GM13976 (cell line): ENCODE results near the gene CYP2W1.

Experiments
- DNase-seq: peaks from one replicate; pipeline ENCODE4 v3.0.0; 2012; ENCODE audit warnings: low spot score
- in situ Hi-C: fragments of 300-500 bp; cut with MboI; formaldehyde crosslinking; loops from one replicate; pipeline ENCODE4 v1.12.0; 2022; ENCODE audit warnings: low sequenced_read_pairs, mixed read lengths, inconsistent platforms; ENCODE audit not compliant: unreplicated experiment
- TF ChIP-seq, protein P1 (sequence below): IDR thresholded peaks from 2 replicates; pipeline ENCODE4 v1.5.1; 2012; ENCODE audit warnings: borderline replicate concordance, mild to moderate bottlenecking; ENCODE audit not compliant: insufficient read depth; ENCODE audit errors: extremely low read depth, missing control alignments, control extremely low read depth

The CYP2W1 gene

DNA sequence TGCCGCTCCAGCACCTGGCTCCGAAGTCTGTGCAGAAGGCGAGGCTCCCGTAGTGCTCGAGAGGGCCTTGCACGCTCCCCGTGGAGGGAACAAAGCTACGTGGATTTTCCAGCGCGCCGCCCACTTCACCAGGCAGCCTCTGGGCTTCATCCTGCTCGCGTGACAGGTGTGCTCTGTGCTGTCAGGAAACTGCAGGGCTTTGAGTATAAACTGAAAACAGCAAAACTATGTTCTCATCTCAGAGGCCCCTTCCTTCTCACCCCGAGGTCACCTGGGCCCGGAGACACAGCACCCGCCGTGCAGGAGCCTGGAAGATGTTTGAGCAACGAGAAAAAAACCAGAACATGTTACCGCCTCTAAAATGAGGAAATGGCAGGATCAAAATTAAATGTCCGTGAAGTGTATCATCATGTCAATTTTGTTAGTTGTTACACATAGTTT is 43.8 kb downstream of the CYP2W1 start:
- in situ Hi-C loops, result no loop called here
- no peak for DNase-seq
- TF ChIP-seq, protein P1, sequence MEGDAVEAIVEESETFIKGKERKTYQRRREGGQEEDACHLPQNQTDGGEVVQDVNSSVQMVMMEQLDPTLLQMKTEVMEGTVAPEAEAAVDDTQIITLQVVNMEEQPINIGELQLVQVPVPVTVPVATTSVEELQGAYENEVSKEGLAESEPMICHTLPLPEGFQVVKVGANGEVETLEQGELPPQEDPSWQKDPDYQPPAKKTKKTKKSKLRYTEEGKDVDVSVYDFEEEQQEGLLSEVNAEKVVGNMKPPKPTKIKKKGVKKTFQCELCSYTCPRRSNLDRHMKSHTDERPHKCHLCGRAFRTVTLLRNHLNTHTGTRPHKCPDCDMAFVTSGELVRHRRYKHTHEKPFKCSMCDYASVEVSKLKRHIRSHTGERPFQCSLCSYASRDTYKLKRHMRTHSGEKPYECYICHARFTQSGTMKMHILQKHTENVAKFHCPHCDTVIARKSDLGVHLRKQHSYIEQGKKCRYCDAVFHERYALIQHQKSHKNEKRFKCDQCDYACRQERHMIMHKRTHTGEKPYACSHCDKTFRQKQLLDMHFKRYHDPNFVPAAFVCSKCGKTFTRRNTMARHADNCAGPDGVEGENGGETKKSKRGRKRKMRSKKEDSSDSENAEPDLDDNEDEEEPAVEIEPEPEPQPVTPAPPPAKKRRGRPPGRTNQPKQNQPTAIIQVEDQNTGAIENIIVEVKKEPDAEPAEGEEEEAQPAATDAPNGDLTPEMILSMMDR, result no peak

DNA sequence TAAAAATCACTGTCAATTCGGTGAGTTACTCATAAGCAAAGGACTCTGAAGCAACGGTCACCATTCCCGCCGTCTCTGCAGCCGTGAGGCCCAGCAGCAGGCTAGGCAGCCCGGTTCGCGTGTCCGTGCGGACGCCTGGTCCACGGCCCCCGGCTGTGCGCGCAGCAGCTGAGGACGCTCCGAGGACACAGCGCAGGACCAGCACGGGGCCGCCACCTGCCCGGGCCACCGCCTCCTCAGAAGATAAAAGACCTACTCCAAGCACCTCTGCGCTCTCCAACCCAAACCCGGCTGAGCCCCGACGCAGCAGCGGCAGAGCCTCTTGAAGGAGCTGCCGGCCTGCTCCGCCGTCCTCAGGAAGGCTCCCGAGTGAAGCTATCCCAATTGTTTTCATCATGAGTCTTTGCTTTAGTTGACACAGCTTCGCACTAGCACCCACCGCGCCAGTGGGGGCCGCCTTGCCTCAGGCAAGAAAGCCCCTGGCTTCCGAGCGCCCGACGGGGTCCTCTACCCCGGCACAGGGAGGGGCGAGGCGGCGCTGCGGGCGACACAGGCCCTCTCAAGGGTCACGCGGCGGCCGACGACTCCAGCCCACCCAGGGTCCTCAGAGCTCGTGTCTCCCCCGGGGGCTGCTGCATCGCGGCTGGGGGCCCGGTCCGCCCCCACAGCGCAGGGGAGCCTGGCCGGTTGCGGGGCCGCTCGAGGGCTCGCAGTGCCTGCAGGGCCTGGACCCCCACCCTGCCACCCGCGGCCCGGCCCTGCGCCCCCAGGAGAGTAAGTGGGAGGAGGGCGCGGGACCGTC is 44.5 kb downstream of the CYP2W1 start:
- TF ChIP-seq, protein P1, result no peak
- in situ Hi-C loops, result no loop called here
- no peak for DNase-seq

DNA sequence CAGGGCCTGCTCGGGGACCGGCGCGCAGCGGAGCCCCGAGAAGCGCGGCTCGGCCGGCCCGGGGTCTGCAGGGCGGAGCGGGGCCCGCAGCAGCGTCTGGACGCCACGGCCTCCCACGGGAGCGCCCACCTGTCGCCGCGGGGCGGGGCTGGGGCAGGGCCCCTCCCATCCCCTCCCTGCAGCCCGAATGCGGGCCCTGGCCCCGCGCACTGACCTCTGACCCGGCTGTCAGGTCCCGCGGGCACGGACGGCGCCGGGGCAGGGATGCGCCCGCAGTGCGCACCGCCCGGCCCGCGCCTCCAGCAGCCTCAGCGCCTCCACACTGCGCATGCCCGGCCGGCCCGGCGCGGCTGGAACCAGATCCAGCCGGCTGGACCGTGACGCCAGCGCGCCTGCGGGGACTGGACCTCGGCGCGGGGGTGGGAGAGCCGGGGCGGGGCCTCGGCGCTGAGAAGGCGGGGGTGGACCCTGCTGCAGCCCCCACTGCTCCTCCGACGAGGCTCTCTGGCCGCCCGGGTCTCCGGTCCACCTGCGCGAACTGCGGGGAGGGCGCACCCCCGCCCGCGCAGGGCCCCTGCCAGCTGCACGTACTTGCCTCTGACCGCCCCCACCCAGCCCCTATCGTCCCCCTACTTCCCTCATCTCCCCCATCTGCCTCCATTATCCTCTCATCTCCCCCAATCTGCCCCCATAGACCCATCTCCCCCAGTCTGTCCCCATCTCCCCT is 45.2 kb downstream of the CYP2W1 start:
- in situ Hi-C loops, result no loop called here
- DNase-seq, result peak; percentile 98
- TF ChIP-seq, protein P1, result no peak

DNA sequence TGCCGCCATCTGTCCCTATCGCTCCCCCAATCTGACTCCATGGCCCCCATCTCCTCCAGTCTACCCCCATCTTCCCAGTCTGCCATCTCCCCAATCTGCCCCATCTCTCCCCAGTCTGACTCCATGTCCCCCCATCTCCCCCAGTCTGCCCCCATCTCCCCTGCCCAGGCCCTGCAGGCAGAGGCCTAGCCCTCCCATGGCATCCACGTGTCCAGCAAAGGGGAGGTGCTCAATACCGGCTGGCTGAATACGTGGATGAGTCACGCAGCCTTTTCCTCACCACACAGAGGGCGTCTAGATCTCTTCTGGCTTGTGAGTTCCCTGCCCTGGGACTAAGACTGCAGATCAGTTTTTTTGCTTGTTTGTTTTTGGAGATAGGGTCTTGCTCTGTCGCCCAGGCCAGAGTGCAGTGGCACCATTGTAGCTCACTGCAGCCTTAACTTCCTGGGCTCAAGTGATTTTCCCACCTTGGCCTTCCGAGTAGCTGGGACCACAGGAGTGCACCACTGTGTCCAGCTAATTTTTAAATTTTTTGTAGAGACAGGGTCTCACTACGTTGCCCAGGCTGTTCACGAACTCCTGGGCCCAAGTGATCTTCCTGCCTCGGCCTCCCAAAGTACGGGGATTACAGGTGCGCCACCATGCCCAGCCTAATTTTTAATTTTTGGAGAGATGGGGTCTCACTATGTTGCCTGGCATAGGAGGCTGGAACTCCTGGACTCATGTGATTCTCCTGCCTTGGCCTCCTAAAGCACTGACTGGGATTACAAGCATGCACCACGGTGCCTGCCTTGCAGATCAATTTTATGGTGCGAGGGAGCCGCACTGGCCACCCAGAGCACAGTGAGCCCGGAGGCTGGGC is 46.0 kb downstream of the CYP2W1 start:
- in situ Hi-C loops, result no loop called here
- TF ChIP-seq, protein P1, result no peak
- DNase-seq, result peak; percentile 85

GRCh38 chr7:1029637-1030443 is 46.9 kb downstream of the CYP2W1 start:
- in situ Hi-C loops, result no loop called here
- TF ChIP-seq, protein P1, result no peak
- no peak for DNase-seq
